Stomach (tissue), 4 donors: ENCODE measurements around the gene ELMOD3.

Source experiments
- EP300 ChIP-seq: sonication (generic); formaldehyde crosslinking; IDR thresholded peaks from one replicate; pipeline ENCODE4 v1.6.1; 2017; ENCODE audit warnings: antibody characterized with exemption
- POLR2A ChIP-seq, 4 donors: fragments of 450-650 bp; IDR thresholded peaks; one replicate each; pipeline ENCODE4 v1.6.1; 2016; ENCODE audit warnings: antibody characterized with exemption in 4 of 4, control low read depth in 2 of 4, mild to moderate bottlenecking in 1 of 4, moderate library complexity in 1 of 4
- POLR2AphosphoS5 ChIP-seq, 3 donors: sonication (generic); formaldehyde crosslinking; IDR thresholded peaks; one replicate each; pipeline ENCODE4 v1.6.1; 2016; ENCODE audit warnings: antibody characterized with exemption in 3 of 3
- TF ChIP-seq, protein P1 (sequence below), 7 experiments: fragments of 450-650 bp in 4 of 7; fragments of 200-600 bp in 3 of 7; sonication (generic) in 3 of 7; IDR thresholded peaks; one replicate each; pipeline ENCODE4 v1.5.1; 2016 to 2019; ENCODE audit warnings: antibody characterized with exemption in 7 of 7, control low read depth in 2 of 7, mild to moderate bottlenecking in 1 of 7

- TF ChIP-seq POLR2AphosphoS5 (IDR thresholded peaks at IDR 0.05) (no peak), POLR2A (IDR thresholded peaks at IDR 0.05) (no peak), EP300 (no peak)
- TF ChIP-seq, protein P1, sequence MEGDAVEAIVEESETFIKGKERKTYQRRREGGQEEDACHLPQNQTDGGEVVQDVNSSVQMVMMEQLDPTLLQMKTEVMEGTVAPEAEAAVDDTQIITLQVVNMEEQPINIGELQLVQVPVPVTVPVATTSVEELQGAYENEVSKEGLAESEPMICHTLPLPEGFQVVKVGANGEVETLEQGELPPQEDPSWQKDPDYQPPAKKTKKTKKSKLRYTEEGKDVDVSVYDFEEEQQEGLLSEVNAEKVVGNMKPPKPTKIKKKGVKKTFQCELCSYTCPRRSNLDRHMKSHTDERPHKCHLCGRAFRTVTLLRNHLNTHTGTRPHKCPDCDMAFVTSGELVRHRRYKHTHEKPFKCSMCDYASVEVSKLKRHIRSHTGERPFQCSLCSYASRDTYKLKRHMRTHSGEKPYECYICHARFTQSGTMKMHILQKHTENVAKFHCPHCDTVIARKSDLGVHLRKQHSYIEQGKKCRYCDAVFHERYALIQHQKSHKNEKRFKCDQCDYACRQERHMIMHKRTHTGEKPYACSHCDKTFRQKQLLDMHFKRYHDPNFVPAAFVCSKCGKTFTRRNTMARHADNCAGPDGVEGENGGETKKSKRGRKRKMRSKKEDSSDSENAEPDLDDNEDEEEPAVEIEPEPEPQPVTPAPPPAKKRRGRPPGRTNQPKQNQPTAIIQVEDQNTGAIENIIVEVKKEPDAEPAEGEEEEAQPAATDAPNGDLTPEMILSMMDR (IDR thresholded peaks at IDR 0.05), result no peak
Measured at GRCh38 chr2:85411405-85411748, 56.8 kb downstream of the ELMOD3 start.
